EL (cell line): ENCODE data around the gene OPN1SW.

Source experiments
- DNase-seq: peaks from one replicate; pipeline ENCODE4 v3.0.0-alpha.2; 2016

The OPN1SW gene

DNA sequence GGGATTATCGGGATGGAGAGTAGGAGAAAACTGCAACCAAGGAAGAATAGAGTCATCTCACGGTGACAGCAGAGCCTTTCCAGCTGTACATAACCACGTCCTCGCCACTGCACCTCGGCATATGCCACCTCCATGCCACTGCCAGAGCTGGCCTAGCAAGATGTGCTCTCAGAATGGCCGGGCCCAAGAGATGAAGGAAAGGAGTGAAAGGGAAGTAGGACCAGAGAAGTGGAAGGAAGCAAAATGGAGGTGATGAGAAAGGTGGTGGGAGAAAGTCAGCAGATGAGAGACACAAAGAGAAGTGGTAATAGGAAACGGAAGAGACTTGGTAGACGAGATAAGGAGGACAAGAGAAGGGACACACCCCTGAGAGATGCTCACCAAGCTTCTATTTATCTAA lies 44.4 kb downstream of the OPN1SW start:
- no peak for DNase-seq

DNA sequence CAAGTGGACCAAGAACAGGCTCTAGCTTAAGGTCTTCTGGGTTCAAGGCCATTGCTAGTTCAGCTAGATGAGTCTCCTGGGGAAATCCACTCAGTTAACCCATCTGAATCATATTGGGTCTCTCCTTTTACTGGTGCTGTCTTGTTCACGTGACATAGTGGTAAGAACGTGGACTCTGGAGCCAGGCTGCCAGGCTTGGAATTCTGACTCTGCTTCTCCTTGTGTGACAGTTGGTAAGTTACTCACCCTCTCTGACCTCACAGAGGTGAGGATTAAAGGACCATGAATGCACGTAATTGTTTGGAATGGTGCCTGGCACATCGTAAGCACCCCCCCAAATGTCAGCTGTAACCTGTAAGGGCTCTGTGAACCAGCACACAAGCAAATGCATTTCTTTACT lies 46.1 kb downstream of the OPN1SW start:
- DNase-seq: no peak

DNA sequence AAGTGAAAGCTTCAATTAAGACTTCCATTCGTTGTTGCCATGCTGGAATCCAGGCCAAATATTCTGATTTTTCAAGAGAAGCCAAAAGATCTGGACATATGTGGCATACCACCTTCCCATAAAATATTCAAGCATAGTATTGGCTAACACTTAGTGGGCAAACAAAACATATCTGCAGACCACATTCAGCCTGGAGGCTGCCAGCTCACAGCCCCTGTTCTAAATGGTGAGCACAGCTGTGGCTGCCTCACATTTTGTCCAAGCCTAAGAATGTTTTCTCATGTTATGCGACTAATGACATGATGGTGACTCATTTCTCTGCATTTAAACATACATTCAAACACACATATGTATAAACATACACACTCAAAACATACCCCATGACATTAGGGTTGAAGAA lies 47.0 kb downstream of the OPN1SW start:
- peak; percentile 74 for DNase-seq

DNA sequence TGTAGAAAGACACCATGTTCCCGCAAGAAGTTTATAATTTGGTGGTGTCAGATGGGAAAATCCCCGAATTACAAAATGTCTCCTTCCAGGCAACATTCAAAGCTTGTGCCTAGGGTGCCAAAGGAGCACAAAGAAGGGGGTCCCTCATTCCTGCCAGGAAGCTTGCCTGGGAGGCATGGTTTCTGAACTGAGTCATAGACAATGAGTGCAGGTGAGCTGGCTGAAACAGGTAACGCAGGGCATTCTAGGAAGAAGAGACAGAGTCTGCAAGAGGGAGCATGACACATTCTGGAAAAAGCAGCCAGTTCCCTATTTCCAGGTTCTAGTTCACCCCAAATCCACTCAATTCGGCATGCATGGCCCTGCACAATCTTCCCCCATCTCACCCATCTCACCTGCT lies 48.4 kb downstream of the OPN1SW start:
- no peak for DNase-seq

DNA sequence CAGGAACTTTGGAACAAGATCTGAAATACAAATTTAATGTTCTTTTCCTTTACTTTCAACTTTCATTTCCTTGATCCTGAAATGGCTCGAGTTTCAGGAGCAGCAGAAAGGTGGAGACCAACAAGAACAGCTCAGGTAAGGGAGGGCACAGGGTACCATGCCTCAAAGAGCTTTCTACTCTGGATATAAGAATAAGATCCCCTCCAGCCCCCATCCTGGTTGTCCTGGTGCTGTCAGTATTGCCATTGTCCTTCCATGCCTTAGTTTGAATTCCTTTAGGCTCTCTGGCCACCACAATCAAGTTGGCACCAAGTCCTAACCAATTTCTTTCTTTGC lies 48.9 kb downstream of the OPN1SW start:
- no peak for DNase-seq

DNA sequence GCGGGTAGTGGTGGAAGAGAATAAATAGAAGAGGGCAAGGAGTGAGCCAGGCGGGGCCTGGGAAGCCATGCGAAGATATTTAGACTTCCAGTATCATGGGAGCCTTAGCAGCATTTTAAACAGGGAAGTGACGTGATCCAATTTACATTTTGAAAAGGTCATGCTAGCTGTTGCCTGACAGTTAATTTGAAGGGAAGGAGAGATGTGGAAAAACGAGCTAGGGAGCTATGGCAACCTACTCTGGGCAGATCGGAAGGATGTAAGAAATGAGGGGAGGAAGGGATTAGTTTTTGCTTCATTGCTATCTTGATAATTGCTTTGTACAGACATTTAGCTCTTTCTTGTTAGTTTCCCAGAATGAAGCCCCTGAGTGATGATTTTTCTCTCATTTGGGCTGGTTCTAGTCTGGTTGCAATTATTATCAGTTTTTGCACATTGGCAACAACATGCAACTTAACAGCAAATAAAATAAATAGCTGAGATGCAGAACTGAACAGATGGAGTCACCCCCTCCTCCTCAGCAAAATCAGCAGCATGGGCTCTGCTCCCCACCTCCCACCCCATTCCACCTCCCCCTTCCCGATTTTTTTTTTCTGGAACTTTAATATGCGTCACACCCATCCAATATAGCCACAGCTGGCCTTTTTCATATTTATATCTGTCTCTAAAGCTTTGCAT lies 49.4 kb downstream of the OPN1SW start:
- DNase-seq: no peak

DNA sequence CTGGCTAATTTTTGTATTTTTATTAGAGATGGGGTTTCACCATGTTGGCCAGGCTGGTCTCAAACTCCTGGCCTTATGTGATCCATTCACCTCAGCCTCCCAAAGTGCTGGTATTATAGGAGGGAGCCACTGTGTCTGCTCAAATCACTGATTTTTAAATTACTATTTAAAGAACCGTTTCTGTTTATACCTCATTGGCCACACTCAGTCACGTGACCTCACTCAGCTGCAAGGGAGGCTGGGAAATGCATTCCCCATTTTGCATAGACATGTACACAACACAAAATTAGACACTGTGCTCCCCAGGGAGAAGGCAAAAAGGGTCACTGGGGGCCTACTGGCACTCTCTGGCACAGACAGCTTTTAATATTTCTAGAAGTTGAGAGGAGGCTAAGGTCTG lies 50.1 kb downstream of the OPN1SW start:
- DNase-seq: no peak

DNA sequence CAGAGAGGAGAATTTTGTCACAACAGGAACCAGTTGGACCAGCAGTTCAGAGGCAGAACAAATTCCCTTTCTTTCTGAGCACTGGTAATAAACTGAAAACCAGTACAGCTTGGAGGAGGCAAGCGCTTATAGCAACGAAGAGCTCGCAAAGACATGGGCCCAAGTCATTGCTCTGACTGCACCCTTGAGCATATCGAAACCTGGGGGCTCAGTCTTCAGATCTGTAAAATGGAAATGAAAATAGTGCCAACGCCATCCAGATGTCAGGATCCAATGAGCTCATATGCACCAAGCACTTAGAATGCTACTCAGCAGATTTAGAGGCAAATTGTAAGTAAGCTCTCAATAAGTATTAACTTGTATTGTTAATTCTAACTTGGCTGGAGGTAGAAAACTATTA lies 50.9 kb downstream of the OPN1SW start:
- no peak for DNase-seq
